GM21825 (cell line): ENCODE data around the gene POGK.

ENCODE experiments used
- ATAC-seq: cut with Tn5 transposase; IDR thresholded peaks from one replicate; pipeline ENCODE4 v1.9.1; 2021; ENCODE audit warnings: mild to moderate bottlenecking, moderate library complexity; ENCODE audit not compliant: unreplicated experiment

Gene POGK

DNA sequence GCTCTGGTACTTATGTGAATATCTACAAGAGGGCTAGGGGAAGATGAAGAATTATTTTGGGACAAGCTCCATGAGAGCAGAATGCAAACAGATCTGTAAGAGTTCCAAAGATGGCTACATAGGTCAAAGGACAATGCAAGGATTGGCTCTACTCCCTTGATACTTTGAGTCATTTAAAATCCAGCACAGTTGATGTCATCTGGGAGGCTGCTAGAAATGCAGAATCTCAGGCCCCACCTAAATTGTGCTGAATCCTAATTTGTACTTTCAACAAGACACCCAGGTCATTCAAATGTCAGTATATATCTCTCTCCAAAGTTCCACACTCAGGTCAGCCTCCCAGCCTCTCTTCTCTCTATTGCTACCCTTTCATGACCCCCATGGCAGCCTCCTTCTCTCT, 60.5 kb downstream of the POGK start:
- ATAC-seq = no peak

DNA sequence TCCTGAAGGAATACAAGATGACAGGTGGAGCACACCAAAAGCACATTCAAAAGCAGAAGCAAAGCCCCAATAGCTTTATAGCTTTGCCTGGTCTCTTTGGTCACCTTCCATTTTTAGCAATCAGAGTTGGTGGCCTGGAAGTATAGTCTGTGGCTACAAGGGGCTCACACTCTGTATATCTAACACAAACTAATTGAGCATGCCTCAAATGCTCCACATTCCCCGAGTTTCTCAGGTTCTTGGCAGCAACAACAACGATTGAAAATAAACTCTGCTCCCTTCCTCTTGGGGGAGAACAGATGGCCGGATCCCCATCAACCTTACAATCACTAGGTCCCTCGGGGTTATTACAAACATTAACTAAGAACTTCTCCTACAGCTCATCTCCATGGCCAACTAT, 61.7 kb downstream of the POGK start:
- ATAC-seq = no peak

DNA sequence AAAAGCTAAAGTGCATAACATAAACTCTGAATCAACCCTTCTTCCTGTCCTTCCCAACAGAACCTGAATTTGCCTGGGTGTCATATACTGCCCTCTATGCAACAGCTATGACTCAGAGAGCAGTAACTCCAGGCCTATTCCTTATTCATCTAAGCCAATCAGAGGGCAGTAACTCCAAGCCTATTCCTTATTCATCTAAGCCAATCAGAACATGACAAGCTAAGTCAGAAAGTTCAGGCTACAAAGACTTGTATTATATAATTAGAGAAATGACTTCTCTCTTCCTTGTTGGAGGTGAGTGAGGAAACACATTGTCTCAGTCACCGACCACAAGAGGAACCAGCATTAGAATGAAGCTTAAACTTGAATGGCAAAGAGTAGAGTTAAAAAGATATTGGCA, 63.0 kb downstream of the POGK start:
- no peak for ATAC-seq

DNA sequence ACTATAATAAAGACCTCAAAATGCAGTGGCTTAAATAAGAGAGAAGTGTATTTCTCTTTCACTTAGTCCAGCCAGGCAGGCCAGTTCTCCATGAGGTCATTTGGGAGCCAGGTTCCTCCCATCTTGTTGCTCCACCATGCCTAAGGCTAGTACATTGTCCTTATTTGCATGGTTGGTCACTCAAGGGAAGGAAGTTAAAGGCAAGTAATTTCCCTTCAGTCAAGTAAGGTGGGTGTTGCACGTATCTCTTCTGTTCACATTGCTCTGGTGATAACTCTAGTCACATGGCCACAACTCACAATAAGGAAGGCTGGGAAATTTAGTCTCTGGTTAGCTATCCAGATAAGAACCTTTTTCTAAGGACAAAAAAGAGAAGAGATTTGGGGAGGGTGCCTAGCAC, 64.0 kb downstream of the POGK start:
- ATAC-seq = no peak

DNA sequence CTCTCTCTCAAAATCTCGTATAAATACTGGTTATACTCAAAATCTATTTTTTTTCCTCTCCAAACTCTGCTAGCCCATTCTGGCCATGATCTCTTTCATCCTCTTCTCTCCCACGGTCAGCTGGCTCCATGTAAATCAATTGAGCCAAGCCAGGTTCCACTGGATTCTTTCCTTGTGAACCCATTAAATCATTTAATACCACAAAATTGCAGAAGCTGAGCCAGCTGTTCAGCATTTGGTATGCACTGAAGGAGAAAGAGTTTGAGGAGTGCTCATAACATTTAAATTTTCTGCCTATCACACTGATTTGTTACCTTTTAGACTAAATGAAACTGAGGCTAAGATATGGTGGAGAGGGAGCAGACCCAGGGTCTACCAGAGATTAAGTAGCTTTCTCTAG, 65.9 kb downstream of the POGK start:
- no peak for ATAC-seq

DNA sequence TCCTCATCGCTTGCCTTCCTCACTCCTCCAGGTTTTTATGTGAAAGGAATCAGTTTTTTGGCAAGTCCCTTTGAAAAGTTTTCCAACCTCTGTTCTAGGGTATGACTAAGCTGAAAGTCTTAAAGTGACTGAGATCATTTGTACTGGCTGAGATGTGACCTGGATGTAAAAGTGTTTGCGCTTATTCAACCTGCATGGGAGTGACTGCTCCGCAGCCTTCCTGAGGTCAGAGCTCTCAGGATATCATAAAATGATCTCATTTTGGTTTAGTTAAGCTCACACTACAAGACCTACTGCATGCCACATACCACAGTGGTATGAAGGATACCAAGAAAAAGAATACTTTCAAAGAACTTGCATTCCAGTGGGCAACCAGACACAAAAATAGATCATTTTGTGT, 66.6 kb downstream of the POGK start:
- no peak for ATAC-seq
